Measurements from ENCODE around the gene EYA3.

EYA3 gene

DNA sequence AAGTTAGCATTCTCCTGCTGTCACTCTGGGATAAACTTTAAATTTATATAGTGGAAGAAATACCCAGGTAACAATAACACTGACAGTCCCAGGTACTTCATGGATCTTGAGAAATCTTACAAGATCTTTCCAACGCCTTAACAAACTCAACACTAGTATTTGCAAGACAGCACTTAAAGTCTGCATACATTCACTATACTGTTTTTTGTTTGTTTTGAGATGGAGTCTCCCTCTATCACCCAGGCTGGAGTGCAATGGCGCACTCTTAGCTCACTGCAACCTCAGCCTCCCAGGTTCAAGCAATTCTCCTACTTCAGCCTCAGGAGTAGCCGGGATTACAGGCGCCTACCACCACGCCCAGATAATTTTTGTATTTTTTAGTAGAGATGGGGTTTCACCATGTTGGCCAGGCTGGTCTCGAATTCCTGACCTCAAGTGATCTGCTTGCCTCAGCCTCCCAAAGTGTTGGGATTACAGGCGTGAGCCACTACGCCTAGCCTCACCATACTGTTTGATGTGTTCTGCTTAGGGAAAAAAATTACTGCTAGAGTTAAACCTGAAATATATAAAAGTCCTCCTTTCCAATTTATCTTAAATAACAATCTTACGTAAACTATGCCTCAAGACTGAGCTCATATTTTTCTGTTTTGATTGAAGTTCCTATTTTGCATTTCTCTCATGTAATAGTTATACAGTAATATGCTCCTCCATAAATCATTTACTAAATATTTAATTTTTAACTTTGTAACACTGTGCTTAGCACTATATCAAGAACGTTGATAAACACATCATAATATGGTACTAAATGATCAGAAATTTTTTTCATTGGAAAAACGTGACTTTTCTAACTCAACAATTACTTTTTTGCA lies 17.5 kb downstream of the EYA3 start:
- no peak for DNase-seq (ENCODE audit: low read depth)

DNA sequence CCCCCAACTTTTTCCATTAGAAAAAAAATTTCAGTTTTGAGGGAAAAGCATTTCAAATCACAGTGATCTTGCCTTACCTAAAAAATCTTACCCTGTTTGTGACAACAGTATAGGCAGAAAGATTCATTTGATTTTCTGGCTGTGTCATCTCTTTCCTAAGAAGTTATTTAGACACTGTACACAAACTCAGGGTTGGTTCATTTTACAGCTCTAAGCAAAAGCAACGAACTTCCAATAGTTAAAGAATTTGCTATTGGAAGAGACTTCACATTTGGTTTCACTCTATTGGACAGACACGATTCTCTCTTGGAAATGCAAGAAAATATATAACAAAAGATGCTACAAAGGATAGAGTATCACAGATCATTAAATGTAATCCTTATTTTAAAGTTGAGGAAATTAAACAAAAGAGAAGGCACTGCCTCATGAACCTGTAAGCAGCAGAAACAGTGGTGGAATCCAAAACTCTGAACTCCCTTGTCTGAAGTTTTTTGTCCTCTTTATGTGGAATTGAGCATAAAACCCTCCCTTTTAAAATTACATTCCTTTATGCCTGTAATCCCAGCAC lies 20.8 kb downstream of the EYA3 start:
- no peak for DNase-seq (ENCODE audit: low read depth)

DNA sequence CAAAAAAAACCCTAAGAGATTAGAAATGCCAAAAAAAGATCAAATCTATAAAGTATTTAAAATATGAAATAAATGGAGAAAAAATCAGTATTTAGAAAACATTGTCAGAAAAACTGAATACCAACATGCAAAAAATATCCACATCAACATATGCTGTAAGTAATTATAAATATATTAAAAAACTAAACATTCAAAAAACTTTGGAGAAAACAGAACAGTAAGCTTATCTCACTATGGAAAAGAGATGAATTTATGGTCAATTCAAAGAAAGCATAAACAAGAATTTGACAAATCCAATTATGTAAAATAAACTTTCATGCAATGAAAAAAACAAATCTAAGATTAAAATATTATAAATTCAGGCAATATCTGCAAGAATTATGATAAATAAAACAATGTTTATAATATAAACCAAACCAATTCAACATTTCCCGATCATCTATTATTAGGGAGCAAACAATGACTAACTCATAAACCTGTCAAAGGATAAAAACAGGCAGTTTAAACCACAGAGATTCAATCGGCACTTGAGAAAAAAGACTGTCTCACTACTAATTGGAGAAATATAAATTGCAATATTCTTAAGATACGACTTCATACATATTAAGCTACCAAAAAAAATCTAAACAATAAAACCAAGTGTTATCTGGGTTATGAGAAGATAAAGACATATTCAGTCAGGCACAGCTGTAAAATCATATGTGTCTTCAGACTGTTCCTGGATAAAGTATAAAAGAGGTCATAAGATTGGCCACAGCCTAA lies 21.8 kb downstream of the EYA3 start:
- no peak for DNase-seq (ENCODE audit: low read depth)

DNA sequence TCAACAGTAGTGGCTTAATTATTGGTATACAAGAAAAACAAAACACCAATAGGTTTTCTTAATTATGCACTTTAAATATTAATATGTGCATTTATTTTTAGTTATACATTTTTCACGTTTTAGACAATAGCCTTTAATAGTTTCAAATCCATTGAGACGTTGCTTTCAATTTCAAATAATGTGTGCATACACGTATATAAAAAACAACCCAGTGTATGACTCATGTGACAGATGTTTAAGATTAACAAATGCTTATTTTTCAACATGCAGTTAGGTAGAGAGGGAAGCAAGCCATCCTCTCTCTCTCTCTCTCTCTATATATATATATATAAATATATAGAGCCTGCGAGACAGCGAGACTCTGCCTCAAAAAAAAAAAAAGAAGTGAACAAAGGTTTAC lies 24.3 kb downstream of the EYA3 start:
- no peak for DNase-seq (ENCODE audit: low read depth)

DNA sequence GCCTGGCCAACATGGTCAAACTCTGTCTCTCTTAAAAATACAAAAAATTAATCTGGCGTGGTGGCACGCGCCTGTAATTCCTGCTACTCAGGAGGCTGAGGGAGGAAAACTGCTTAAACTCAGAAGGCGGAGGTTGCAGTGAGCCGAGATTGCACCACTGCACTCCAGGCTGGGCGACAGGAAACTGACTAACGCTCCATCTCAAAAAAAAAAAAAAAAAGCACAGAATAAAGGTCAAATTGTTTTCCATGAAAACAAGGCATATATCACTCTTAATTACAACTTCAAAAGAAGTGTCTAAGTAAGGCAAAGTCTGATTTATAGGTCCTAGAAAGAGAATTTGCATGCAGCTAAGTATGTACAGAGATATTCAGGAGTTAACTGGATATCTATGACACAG lies 25.6 kb downstream of the EYA3 start:
- DNase-seq (ENCODE audit: low read depth), result no peak

DNA sequence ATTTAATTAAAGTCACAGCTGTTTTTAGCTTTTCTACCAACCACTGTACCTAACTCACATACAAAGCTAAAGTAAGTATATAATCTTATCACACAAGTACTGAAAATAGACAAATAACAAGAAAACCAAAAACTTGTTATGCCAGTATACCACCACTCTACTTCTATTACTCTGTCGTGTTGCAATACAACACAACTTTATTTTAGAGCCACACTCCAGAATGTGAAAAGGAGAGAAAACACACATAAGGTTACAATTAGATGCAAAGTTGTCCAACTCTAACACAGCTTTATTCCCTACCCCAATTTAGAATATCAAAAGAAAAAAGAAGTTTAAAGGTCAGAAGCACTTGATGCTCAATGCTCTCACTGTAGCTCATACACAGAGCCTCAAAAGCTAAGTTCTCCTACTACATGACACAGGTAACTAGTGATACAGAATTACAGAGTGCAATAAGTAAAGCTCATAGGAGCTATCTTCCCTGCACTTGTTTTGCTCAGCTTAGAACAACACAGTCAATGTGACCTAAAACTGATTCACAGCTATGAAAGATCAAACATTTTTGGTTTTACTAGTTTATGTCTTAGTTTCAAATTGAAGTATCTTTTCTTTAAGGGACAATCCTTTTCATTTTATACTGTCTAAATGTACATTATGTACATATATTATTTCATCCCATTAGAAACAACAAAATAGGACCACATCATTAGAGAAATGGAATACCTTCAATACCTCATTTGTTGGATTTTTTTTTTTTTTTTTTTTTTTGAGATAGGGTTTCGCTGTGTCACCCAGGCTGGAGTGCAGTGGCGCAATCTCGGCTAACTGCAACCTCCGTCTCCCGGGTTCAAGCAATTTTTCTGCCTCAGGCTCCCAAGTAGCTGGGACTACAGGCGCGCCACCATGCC lies 29.2 kb downstream of the EYA3 start:
- DNase-seq (ENCODE audit: low read depth), result no peak

DNA sequence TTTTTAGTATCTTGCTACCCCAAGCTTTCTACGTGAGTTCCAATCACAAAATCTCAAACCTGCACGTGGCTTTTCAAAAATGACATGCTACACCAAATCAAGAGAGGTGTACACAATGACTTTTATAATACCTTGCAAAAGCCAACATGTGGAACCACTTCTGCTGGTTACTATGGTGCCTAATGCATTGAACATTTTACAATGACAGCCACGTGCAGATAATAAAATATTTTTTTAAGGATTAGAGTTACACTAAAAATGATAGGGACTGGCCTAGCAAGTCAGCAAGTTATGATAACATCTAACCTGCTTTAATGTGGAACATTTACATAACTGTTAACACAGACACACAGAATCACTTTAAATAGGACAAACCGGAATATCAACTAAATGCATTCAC lies 30.2 kb downstream of the EYA3 start:
- DNase-seq (ENCODE audit: low read depth), result no peak

DNA sequence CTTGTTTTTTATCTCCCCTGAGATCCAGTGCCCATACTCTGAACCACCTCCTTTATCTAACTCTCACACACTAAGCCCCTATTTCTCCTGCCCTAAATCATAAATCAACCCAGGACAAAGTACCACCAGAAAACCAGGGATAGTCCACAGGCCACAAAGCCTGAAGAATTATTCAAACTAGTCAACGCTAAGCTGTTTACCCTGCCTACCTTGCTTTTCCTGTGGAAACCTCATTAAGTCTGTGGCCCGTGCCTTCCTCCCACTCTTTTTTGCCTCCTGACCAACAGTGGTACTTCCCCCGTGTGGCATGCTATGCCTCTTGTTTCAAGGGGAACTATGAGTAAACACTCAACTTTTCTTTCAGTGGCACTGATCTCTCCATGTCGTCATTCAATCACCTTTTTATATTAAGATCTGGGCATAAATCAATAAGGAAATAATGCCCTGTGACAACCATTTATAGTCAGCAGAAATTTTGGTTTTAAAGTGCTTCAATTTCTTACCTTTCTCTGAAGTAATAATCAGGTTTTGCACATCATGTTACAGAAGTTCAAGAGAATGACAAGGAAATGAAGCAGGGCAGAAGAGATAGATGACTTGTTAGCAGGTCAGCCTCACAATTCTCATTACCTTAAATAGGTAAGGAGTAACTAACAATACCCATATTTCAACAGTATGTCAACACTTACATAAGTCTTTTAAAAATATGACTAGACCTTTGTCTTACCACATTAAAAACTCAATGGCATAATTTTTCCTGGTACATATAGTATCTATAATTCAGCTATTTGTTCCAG lies 32.1 kb downstream of the EYA3 start:
- no peak for DNase-seq (ENCODE audit: low read depth)

DNA sequence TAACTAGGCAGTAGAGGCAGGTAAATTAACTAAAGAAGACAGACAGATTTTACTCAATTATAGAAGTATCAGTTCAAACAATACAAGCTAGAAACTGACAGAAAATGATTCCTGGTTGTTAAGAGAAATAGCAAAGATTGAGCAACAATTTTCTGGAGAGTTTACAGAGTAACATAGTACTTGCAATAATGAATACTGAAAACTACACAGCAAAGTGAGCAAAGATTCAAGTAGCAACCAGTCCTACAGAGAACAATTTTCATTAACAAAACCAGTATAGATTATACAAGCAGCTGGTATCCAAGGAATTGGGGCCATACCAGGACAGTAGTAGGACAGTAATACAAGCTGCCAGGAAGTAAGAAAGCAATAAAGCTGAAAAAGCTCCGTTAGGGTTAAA lies 37.6 kb downstream of the EYA3 start:
- DNase-seq (ENCODE audit: low read depth), result no peak

DNA sequence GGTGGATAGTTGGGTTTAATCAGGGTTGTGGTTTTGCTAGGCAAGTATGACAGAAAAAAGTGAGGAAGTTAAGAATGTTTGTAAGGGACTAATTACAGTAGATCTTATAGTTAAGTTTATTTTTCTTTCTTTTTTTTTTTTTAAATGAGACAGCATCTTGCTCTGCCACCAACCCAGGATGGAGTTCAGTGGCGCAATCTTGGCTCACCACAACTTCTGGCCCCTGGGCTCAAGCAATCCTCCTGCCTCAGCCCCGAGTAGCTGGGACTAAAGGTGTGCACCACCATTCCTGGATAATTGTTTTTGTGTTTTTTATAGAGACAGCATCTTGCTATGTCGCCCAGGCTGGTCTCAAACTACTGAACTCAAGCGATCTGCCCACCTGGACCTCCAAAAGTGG lies 41.7 kb downstream of the EYA3 start:
- no peak for DNase-seq (ENCODE audit: low read depth)

DNA sequence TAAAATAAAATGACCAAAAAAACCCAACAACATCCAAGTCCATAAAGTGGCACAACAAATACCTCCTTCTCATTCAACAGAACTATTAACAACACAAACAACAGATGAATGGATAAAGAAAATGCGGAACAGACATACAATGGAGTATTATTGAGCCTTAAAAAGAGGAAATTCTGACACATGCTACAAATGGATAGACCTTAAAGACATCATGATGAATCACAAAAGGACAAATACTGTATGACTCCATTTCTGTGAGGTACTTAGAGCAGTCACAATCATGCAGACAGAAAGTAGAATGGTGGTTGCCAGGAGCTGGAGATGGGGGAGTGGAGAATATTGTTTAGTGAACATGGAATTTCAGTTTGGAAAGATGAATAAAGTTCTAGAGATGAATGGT lies 42.6 kb downstream of the EYA3 start:
- DNase-seq (ENCODE audit: low read depth), result no peak

DNA sequence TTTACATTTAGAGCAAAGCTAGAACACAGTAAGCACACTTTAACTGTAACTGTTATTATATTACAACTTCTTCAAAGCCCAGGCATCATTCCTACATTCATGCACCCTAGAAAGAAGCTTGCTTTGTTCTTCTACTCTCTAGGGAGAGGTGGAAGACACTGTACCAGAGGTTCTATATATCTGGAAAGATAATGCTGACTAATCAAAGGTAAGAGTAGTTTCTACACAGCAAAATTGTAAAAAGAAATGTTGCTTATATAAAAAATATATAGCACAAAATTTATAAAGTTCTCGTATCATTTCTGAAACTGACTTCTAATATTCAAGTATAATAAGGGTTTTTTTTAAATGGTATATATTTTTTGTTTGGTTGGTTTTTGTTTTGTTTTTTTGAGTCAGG lies 44.0 kb downstream of the EYA3 start:
- no peak for DNase-seq (ENCODE audit: low read depth)

DNA sequence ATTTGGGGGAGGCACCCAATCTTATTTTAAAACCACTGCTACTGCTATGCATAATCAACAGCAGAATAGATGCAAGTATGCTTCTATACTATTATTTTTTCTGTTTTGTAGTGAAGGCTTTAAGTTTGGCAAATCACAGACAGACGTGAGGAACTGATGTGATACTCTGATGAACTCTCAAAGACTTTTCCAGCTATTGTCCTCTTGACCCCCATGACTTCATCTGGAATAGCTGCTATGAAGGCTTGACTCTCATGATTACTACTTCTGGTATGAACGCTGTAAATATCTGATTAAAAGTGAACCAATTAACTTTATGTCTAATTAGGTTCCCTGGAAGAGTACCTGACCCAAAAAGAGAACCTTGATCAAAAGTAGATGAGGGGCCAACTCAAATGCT lies 49.1 kb downstream of the EYA3 start:
- no peak for DNase-seq (ENCODE audit: low read depth)

DNA sequence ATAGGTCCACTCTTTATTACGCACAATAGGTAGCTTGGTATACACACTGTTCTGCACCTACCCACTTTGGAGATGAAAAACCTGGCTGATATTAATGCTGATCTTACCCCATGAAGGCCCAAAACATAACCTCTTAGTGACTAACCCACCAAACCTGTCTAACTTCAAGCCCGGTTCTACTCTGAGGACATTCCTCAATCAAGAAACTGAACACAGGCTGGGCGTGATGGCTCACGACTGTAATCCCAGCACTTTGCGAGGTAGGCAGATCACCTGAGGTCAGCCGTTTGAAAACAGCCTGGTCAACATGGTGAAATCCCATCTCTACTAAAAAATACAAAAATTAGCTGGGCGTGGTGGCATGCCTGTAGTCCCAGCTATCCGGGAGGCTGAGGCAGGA lies 50.5 kb downstream of the EYA3 start:
- no peak for DNase-seq (ENCODE audit: low read depth)

DNA sequence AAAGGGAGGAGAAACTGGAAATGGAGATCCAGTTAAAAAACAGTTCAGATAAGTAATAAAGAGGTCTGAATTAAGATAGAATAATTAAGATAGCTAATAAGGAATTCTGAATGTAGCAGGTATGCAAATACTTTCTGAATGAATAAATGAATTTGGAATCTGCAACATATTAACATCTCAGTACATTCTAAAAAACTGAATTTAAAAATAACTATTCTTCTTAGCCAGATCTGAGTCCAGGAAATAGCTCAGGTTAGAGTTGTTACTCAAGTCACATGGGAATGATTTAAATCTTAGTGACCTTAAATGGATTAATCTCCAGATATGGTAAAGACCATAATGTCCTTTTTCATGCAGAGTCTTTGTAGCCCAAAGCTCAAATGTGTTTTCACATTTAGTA lies 51.2 kb downstream of the EYA3 start:
- no peak for DNase-seq (ENCODE audit: low read depth)

DNA sequence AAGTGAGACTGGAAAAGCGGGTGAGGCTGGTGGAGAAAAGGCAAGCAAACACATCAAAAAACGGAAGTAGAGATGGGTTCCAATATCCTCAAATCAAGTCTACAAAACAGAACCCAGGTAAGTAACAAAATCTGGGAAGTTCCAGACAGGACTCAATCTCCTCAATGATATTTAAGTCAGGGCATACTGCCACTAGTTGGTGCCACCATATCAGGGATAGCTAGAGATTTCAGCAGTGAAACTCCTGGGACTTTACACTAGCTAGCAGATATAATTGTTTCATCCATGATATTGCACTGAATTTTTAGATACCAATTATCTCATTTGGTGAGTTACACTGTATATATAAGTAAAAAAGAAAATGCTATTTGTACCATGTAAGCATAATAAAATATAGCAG lies 52.0 kb downstream of the EYA3 start:
- DNase-seq (ENCODE audit: low read depth), result no peak

DNA sequence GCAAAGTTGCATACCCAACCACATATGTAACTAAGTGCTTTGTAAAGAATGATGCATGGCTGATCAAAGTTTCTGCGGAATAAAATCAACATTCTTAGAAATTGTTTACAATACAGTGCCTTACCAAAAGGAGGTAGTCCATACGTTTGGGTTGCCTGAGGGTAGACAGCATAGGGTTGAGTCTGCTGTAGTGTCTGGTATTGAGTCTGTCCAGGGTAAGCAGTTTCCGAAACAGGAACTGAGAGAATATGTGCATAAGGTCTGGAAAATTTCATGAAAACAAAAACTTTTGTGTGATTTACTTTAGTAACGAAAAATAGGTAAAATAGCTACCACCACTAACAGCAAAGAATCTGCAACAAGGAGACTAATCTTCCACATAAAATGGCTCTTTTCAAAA lies 53.0 kb downstream of the EYA3 start:
- no peak for DNase-seq (ENCODE audit: low read depth)

DNA sequence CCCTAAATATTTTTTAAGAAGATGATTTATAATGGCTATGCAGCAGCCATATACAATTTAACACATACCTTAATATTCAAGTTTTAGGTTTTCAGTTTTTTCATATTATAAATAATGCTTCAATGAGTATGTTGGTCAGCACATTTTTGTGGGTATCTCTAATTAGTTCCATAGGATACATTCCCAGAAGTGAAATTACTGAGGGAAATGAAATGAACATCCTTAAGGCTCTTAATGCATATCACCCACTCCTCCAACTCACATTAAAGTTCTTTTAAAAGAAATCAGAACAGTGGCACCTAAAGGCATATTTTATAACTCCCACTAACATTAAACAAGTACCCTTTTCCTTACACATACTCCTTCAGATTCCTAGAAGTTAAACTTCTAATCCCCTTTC lies 56.1 kb downstream of the EYA3 start:
- no peak for DNase-seq (ENCODE audit: low read depth)

DNA sequence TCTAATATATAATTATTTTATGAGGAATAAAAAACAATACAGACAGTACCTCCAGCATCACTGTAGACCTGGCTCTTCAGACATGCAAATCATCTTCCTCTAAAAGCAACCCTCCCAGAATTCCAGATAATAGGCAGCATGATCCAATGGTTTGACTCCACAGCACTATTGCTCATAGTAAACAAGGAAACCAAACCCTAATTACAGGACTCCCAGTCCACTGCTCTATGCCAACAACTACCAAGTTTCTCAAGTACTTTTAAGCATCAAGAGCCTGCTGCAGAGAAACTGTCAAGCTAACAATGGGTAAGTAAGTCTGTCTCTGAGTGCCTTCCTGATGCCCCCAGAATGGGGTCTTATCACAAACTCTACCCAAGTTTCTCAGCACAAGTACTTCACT lies 57.2 kb downstream of the EYA3 start:
- DNase-seq (ENCODE audit: low read depth), result no peak

DNA sequence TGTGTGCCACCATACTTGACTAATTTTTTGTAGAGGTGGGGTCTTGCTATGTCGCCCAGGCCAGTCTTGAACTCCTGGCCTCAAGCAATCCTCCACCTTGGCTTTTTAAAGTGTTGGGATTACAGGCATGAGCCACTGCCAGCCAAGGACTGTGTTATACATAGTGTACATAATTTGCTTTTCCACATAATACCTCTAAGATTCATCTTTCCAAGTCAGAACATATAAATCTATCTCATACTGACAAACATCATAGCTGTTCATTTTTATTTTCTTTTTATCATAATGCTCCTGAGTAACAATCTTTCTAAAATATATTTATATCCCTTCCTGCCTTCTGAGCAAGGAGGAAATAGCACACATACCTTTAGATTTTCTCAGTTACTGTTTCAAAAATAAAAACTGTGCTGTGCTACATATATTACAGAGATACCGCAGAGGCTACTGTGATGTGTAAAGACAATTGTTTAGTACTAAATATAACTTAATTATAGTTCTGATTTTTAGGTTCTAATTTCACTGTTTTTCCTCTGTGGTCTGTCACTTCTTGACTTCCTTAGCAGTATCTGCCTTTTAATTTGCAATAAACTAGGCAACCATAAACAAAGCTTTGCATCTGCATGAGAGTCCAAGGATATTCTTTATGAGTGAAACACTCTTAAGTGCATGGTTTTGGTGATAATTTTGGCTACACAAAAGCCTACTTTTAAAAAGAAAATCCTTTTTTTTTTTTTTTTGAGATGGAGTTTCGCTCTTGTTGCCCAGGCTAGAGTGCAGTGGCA lies 59.3 kb downstream of the EYA3 start:
- no peak for DNase-seq (ENCODE audit: low read depth)

DNA sequence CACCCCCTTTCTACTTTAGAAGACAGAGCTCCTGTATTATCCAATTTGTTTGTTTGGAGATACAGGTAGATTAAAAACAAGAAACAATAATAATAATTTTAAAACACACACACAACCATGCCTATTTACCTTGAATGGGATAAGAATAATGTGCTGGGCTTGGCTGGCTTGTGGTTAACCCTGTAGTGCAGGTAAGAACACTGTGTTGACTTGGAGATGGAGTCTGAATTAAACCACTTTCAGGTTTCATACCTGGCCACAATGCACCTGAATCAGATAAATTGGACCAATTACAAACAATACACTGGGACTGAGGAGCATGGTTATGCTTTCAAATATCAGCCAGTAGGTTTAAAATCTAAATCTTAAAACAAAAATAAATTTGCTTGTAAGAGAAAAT lies 60.8 kb downstream of the EYA3 start:
- DNase-seq (ENCODE audit: low read depth), result no peak
